ENCODE data around the gene FUT8.
"Not testable (repeated sequence)": the region's sequence is repeated elsewhere in the genome, so short reads cannot be mapped to it uniquely, and the experiment has no call there.

The FUT8 gene

GRCh38 chr14:65415613-65416012, 3.1 kb downstream of the FUT8 start:
- no peak for DNase-seq

DNA sequence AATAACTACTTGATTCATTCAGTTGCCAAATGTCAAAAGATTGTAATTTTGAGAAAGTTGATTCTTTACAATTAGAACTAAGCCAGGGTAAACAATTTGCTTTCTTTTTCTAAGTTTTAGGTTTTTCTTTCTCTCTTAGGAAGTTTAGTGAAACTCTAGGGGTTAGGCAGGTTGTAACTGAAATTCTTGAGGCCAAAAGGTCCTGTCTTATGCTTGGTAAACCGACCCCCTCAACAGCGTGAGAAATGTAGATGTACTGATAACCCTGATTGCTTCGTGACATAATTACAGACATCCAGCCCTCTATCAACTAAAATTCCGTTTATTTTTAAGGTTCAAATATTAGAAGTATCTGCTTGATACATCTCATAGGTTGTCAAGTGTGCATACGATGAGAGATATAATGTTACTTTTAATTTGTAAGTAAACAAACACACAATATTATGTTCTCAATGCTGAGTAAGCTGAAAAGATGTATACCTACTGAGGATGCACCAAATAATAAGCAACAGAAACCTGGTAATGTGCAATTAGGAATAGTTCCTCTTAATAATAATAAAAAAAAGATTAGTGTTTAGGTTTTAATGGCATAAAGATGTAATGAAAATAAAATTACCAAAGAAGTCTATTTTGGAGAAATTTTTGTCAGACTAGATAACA, 7.2 kb downstream of the FUT8 start:
- DNase-seq = no peak

DNA sequence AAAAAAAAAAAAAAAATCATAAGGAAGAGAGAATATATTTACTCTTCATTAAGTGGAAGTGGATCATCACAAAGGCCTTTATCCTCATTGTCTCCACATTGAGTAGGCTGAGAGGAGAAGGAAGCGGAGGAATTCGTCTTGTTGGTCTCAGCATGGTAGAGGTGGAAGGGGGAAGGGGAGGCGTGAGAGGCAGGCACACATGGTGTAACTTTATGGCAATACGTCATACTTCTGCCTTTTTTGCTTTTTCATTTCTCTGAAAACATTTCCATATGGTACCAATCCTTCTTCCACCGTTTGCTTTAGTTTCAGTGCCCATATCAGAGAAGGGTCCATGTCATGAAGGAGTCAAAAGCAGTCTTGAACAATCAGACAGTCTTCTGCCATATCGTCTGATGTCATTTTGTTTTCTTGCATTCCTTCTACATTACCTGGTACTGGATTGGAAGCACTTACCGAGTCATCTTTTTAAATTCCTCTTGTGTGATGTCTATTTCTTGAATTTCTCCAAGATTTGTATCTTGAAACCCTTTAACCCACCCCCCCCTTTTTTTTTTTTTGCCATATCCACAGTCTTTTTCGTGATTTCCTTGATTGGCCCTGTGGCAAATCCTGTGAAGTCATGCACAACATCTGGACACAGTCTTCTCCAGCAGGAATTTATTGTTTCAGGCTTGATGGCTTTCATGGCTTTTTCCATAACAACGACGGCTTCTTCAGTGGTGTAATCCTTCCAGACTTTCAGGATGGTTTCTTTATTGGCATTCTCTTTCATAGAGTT, 8.9 kb downstream of the FUT8 start:
- DNase-seq = no peak

DNA sequence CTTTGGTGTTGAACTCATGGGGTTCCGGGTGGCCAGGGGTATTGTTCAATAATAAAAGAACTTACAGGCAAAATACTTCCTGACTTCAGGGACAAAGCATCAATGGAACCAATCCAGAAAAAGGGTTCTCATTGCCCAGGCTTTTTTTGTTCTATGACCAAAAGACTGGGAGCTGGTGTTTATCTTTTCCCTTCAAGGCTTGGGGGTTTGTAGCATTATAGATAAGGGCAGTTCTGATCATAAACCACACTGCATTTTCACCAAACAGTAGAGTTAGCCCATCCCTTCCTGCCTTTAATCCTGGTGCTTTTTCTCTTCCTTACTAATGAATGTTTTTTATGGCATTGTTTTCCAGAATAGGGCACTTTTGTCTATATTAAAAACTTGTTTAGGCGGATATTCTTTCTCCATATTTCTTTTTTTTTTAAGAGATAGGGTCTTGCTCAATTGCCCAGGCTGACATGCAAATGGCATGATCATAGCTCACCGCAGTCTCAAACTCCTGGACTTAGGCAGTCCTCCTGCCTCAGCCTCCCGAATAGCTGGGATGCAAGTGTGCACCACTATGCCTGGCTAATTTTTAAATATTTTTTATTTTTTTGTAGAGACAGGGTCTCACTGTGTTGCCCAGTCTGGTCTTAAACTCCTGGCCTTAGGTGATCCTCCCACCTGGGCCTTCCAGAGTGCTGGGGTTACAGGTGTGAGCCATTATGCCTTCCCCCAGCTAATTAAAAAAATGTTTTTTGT, 9.7 kb downstream of the FUT8 start:
- no peak for DNase-seq

GRCh38 chr14:65423982-65424381, 11.5 kb downstream of the FUT8 start:
- DNase-seq = no peak

GRCh38 chr14:65424531-65424930, 12.0 kb downstream of the FUT8 start:
- DNase-seq = no peak

DNA sequence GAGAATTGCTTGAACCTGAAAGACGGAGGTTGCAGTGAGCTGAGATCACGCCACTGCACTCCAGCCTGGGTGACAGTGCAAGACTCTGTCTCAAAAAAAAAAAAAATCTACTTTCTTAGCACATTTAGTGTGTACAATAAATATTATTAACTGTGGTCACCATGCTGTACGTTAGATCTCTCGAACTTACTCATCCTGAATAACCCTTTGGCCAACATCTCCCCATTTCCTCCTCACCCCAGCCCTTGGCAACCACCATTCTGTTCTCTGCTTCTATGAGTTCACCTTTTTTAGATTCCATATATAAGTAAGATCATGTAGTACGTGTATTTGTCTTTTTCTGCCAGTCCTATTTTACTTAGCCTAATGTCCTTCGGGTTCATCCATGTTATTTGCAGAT, 13.4 kb downstream of the FUT8 start:
- DNase-seq = no peak

GRCh38 chr14:65426902-65427301, 14.4 kb downstream of the FUT8 start:
- DNase-seq = not testable (repeated sequence)

GRCh38 chr14:65428691-65429090, 16.2 kb downstream of the FUT8 start:
- no peak for DNase-seq

DNA sequence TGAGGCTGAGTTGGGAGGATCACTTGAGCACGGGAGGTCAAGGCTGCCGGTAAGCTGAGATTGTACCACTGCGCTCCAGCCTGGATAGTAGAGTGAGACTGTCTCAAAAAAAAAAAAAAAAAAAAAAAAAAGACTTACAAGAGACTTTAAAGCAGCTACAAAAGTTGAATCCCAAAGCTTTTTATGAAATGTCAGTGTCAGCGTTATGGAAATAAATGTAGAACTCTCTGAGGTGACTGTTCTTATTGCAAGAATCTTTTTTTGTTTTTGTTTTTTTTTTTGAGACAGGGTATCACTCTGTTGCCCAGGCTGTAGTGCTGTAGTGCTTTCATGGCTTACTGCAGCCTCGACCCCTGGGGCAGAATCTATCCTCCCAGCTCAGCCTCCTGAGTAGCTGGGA, 17.2 kb downstream of the FUT8 start:
- no peak for DNase-seq

DNA sequence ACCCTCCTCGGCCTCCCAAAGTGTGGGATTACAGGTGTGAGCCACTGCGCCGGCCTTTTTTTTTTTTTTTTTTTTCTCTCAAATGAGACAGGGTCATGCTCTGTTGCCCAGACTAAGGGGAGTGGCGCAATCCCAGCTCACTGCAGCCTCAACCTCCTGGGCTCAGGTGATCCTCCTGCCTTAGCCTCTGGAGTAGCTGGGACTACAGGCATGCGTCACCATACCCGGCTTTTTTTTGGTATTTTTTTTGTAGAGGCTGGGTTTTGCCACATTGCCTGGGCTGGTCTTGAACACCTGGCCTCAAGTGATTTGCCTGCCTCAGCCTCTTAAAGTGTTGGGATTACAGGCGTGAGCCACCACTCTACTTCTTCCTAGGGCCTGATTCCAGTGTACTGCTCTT, 18.7 kb downstream of the FUT8 start:
- no peak for DNase-seq

- DNase-seq = no peak
These were observed 19.4 kb downstream of the FUT8 start for GRCh38 chr14:65431951-65432350.

DNA sequence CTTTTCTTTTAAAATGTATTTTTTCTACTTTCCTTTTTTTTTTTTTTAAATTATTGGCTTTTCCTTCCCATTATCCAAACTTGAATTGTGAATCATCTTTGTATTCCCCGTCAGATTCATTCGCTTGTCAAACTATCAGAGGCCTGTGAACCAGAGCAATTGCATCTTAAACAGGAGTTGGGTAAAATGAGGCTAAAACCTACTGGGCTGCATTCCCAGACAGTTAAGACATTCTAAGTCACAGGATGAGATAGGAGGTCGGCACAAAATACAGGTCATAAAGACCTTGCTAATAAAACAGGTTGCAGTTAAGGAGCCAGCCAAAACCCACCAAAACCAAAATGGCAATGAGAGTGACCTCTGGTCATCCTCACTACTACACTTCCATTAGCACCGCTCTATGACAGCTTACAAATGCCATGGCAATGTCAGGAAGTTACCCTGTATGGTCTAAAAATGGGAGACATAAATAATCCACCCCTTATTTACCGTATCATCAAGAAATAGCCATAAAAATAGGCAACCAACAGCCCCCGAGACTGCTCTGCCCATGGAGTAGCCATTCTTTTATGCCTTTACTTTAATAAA, 19.9 kb downstream of the FUT8 start:
- DNase-seq = no peak

- no peak for DNase-seq
These were observed 20.6 kb downstream of the FUT8 start for GRCh38 chr14:65433157-65433556.

DNA sequence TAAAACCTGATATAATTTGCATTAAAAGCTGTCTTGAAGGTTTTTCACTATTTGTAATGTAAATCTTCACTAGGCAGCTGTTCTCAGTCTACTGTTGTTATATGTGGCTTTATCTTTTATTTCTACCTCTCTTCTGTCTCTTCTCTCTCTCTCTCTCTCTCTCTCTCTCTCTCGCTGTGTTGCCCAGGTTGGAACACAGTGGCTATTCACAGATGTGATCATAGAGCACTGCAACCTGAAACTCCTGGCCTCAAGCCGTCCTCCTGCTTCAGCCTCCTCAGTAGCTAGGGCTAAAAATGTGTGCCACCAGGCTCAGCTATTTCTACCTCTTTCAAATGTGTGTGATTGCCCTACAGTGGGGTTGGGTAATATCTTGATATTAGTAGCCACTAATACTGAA, 21.1 kb downstream of the FUT8 start:
- no peak for DNase-seq

DNA sequence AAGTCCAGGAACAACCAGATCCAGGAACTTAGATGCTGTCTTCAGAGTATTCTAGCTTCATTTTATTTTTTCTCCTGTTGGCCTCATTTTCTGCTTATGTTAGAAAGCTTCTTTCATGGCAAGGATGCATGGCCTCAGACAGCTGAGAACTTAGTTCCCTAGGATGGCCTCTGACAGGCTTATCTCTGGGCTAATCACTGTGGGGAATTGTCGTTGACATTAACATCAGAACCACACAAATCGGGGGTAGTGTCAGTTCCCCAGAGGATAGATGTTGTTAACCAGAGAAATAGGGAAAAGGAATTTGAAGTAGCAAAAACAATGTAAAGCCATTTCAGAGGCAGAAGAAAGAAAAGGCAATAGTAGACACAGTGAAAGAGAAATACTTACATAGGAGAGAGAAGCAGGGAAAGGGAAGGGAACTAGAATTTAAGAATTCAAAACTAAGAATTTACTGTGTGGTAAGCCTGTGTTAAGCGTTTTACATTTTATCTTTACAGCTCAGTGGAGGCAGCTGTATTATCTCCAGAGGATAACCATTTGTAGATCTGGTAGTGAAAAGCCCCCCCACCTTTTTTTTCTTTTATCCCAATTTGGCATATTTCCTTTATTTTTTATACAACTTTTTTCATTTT, 21.8 kb downstream of the FUT8 start:
- no peak for DNase-seq

DNA sequence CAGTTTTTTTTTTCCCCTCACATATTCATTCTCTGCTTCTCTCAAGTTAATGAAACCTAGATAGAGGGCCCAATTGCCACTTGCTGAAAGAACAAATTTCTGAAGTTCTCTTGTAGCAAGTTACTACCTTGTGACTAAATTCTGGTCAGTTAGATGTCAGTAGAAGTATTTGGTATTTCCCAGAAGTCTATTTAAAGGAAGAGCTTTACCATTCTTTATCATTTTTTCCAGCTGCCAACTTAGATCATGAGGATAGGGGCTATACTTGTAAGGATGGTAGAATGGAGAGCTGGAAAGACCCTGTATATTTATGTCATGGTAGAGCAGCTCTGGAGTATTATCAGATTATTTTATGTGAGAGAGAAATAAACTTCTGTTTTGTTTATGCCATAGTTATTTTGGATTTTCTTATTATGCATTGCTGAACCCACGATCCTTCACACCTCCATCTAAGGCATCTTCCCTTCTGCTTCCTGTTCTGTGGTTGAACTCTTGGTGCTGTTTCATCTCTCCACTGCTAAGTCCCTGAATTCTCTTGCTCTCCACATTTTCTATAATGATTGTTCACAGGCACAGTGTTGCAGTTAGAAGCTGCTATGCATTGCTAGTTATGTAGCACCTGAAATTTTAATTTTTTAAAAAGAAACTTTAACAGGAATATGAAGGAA, 25.9 kb downstream of the FUT8 start:
- no peak for DNase-seq

DNA sequence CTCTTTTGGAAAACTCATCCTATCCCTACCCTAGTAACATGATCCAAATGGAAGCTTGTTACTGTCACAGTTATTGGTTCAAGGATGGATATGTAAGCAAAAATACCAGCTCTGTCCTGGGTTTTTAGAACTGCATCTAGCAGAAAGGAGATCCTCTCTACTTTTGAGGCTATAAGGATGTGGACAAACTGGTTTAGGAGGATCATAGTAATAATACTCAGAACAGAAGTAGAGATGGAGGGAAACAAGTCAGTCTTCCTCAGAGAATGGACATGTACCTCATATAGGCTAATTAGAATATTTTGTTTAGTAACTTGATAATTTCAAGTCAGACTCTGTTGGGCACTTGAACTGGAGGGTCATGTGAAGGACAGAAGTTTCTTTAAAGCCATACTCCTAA, 26.6 kb downstream of the FUT8 start:
- no peak for DNase-seq

DNA sequence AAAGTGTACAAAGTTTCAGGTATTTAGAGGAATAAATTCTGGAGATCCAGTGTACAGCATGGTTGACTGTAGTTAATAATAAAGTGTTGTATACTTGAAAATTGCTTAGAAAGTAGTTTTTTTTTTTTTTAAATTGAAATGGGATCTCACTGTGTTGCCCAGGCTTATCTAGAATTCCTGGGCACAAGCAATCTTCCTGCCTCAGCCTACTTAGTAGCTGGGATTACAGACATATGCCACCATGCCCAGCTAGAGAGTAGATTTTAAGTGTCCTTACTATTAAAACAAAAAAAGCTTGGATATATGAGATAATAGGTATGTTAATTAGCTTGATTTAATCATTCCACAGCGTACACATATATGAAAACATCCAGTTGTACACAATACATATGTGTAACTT, 27.7 kb downstream of the FUT8 start:
- no peak for DNase-seq

DNA sequence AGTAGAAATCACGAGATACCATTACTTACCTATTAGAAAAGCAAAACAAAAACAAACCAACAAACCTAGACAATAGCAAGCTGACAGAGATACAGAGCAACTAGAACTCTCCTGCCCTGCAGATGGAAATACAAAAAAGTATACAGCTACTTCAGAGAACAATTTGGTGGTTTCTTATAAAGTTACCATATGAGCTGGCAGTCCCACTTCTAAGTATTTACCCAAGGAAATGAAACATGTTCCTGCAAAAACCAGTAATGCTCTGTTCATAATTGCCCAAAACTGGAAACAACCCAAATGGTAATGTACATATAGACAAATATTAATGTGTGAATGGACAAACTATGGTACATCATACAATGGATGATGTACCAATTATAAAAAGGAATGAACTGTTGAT, 31.7 kb downstream of the FUT8 start:
- no peak for DNase-seq

- DNase-seq = no peak
These were observed 33.6 kb downstream of the FUT8 start for GRCh38 chr14:65446159-65446558.

Data from nucleus accumbens (tissue), 56 donors.